ENCODE measurements around the gene ZSWIM6.

Gene ZSWIM6

GRCh38 chr5:61370506-61370905 is 38.4 kb downstream of the ZSWIM6 start:
- DNase-seq (ENCODE audit: low read depth in 2 of 2): no peak
- no peak overlapping the region for H3K4me3 ChIP-seq (replicated peaks in 1 of 2; ENCODE audit: low read depth in 2 of 2, low read length in 2 of 2)
- TF ChIP-seq CTCF (IDR thresholded peaks at IDR 0.05; ENCODE audit: low read depth, low read length): no peak

- no peak for TF ChIP-seq CTCF (IDR thresholded peaks at IDR 0.05; ENCODE audit: low read depth, low read length)
- no peak overlapping the region for H3K4me3 ChIP-seq (replicated peaks in 1 of 2; ENCODE audit: low read depth in 2 of 2, low read length in 2 of 2)
- no peak for DNase-seq (ENCODE audit: low read depth in 2 of 2)
Observed at GRCh38 chr5:61371474-61371873, 39.4 kb downstream of the ZSWIM6 start.

GRCh38 chr5:61379677-61380076 is 47.6 kb downstream of the ZSWIM6 start:
- H3K4me3 ChIP-seq (replicated peaks in 1 of 2; ENCODE audit: low read depth in 2 of 2, low read length in 2 of 2): no peak overlapping the region
- TF ChIP-seq CTCF (IDR thresholded peaks at IDR 0.05; ENCODE audit: low read depth, low read length): no peak
- DNase-seq (ENCODE audit: low read depth in 2 of 2): no peak

GRCh38 chr5:61381968-61382367 is 49.9 kb downstream of the ZSWIM6 start:
- H3K4me3 ChIP-seq (replicated peaks in 1 of 2; ENCODE audit: low read depth in 2 of 2, low read length in 2 of 2): no peak overlapping the region
- DNase-seq (ENCODE audit: low read depth in 2 of 2): no peak
- no peak for TF ChIP-seq CTCF (IDR thresholded peaks at IDR 0.05; ENCODE audit: low read depth, low read length)

GRCh38 chr5:61385627-61386026 is 53.6 kb downstream of the ZSWIM6 start:
- H3K4me3 ChIP-seq (replicated peaks in 1 of 2; ENCODE audit: low read depth in 2 of 2, low read length in 2 of 2): no peak overlapping the region
- TF ChIP-seq CTCF (IDR thresholded peaks at IDR 0.05; ENCODE audit: low read depth, low read length): no peak
- no peak for DNase-seq (ENCODE audit: low read depth in 2 of 2)

GRCh38 chr5:61386045-61386800 is 54.2 kb downstream of the ZSWIM6 start:
- no peak for TF ChIP-seq CTCF (IDR thresholded peaks at IDR 0.05; ENCODE audit: low read depth, low read length)
- DNase-seq (ENCODE audit: low read depth in 2 of 2): no peak
- no peak overlapping the region for H3K4me3 ChIP-seq (replicated peaks in 1 of 2; ENCODE audit: low read depth in 2 of 2, low read length in 2 of 2)

- TF ChIP-seq CTCF (IDR thresholded peaks at IDR 0.05; ENCODE audit: low read depth, low read length): no peak
- DNase-seq (ENCODE audit: low read depth in 2 of 2): no peak
- no peak overlapping the region for H3K4me3 ChIP-seq (replicated peaks in 1 of 2; ENCODE audit: low read depth in 2 of 2, low read length in 2 of 2)
Observed at GRCh38 chr5:61389609-61390008, 57.6 kb downstream of the ZSWIM6 start.
